Mesodermal cell (in vitro differentiated cells): Measurements from ENCODE around the gene KCNV2. TPM values are rescaled to one million over a fixed set of nuclear protein-coding genes. Genes with fewer than 3 reads are reported as not detected.

ENCODE experiments used
- H3K27ac ChIP-seq: 2 replicates; pipeline ENCODE4 v1.7.0; 2013; ENCODE audit warnings: mild to moderate bottlenecking, low read depth, low read length, moderate library complexity; ENCODE audit not compliant: severe bottlenecking
- H3K36me3 ChIP-seq: 2 replicates; pipeline ENCODE4 v1.7.1; 2013; ENCODE audit warnings: mild to moderate bottlenecking, low read length, moderate library complexity; ENCODE audit not compliant: control insufficient read depth, insufficient read depth
- H3K4me1 ChIP-seq: one replicate; pipeline ENCODE4 v1.7.1; 2013; ENCODE audit warnings: mild to moderate bottlenecking, low read length; ENCODE audit not compliant: insufficient read depth, control insufficient read depth, poor library complexity, severe bottlenecking
- H3K4me3 ChIP-seq: 2 replicates; pipeline ENCODE4 v1.7.0; 2013; ENCODE audit warnings: low read length, control low read depth, mild to moderate bottlenecking; ENCODE audit not compliant: insufficient read depth, poor library complexity, severe bottlenecking; ENCODE audit errors: extremely low read depth
- H3K9me3 ChIP-seq: 2 replicates; pipeline ENCODE4 v1.7.1; 2013; ENCODE audit warnings: mild to moderate bottlenecking, low read length, moderate library complexity; ENCODE audit not compliant: control insufficient read depth
- WGBS, 2 experiments: methylation state at CpG; one replicate each; pipeline ENCODE4 v1.1.5; 2013; ENCODE audit warnings: missing lambda C conversion rate in 2 of 2; ENCODE audit not compliant: insufficient coverage in 2 of 2; 5-methylcytosine and 5-hydroxymethylcytosine counted together
- polyA plus RNA-seq, 2 experiments: library from polyadenylated mRNA; stranded (reverse); fragments of 50-300 nt; gene quantifications; one replicate each; pipeline ENCODE4 v1.2.3, GENCODE V29; 2013

KCNV2 gene
- polyA plus RNA-seq (2013, experiment 1 of 2): not detected
- polyA plus RNA-seq (2013, experiment 2 of 2): not detected

DNA sequence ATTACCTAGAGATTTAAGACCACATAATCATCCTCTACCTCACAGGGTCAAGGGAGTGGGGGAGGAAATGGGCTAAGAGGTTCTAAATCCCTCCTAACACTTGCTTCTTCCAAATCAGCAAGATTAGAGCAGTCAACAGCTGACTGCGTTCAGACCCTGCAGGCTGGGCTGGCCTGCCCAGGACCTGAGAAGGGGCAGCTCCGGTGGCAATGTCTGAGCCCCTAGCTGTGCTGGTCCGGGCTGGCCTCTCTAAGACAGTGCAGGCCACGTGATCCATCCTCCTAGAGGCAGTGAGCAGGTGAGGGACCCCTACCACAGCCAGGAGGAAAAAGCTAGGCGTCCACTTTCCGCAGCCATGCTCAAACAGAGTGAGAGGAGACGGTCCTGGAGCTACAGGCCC, at the start of gene KCNV2:
TSS of gene KCNV2 (plus strand) at position 126 of the 400 bp plus-strand sequence. CDS start at position 356, 230 bp downstream.
- H3K4me3 ChIP-seq: no peak within 1 kb of the TSS
- H3K27ac ChIP-seq: no peak within 1 kb of the TSS
- WGBS, 2 experiments: 90 to 99% methylated on average over 5 to 7 of the region's 7 CpGs
- H3K9me3 ChIP-seq: no peaks in the 10 kb centered on the region
- no peaks in the 10 kb centered on the region for H3K4me1 ChIP-seq
- peaks cover 16% of the 10 kb centered on the region for H3K36me3 ChIP-seq

- WGBS, 2 experiments: no CpG with 5 or more reads among the region's 3 CpGs
- H3K36me3 ChIP-seq: no peaks in the 10 kb centered on the region
Observed at GRCh38 chr9:2673161-2673560, 44.1 kb upstream of the KCNV2 start.

DNA sequence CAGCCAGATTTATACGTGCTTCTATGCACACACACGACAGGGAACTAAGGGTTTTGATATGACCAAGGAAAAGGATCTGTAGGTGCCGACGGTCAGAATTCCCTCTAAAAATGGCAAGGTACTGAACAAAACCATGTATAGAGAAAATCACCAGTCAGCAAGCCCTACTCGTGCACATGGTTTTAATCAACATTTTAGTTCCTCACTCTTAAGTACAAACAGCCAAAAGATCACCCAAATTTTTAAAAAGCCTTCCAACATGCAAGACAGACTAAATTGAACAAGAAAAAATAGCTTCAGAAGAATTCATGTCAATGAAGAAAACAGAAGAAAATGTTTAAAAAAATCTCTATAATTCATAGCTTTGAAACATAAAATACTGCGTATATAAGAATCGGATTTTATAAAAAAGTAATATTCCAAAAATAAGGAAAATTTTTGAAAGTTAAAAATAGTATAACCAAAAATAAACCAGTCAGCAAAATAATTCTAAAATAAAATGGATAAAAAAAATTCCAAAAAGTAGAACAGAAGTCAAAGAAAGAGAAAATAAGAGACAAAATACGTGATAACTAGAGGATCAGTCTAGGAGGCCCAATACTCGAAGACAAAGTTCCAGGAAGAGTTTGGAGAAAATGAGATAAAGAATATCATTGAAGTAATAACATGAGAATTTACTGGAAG, 43.0 kb upstream of the KCNV2 start:
- no peak overlapping the region for H3K4me3 ChIP-seq
- no peaks in the 10 kb centered on the region for H3K9me3 ChIP-seq
- peaks cover 9% of the 10 kb centered on the region for H3K4me1 ChIP-seq
- H3K36me3 ChIP-seq: no peaks in the 10 kb centered on the region
- H3K27ac ChIP-seq: no peak overlapping the region
- 78 to 95% methylated on average over 4 of the region's 9 CpGs for WGBS, 2 experiments

More at GRCh38 chr9:2673161-2673560, 44.1 kb upstream of the KCNV2 start:
- H3K9me3 ChIP-seq: no peaks in the 10 kb centered on the region
- H3K4me3 ChIP-seq: no peak overlapping the region
- H3K27ac ChIP-seq: no peak overlapping the region
- H3K4me1 ChIP-seq: peaks cover 2% of the 10 kb centered on the region

GRCh38 chr9:2675834-2676233, 41.5 kb upstream of the KCNV2 start:
- WGBS, 2 experiments: 80% methylated on average over 1 of the region's 1 CpG; no CpG with 5 or more reads in 1 of the 2 experiments
- H3K9me3 ChIP-seq: no peaks in the 10 kb centered on the region
- H3K4me3 ChIP-seq: no peak overlapping the region
- no peak overlapping the region for H3K27ac ChIP-seq
- H3K4me1 ChIP-seq: peaks cover 9% of the 10 kb centered on the region
- H3K36me3 ChIP-seq: no peaks in the 10 kb centered on the region

DNA sequence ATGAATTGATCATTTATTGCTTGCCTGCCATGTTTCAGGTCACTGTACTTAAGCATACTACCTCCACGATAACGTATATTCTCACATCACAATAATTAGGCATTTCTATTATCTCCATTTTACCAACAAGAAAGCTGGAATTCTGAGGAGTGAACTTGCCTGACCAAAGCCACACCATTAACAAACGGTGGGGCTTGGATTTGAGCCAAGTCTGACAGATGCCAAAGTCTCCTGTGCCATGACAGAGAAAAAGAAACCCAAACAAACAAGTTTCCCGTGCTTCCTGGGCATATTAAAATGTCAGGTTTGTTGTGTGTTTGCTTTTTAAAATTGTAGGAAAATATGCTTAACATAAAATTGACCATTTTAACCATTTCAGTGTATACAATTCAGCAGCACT, 40.8 kb upstream of the KCNV2 start:
- peaks cover 9% of the 10 kb centered on the region for H3K4me1 ChIP-seq
- 82 to 100% methylated on average over 1 to 3 of the region's 4 CpGs for WGBS, 2 experiments
- no peak overlapping the region for H3K4me3 ChIP-seq
- no peak overlapping the region for H3K27ac ChIP-seq
- H3K36me3 ChIP-seq: no peaks in the 10 kb centered on the region
- H3K9me3 ChIP-seq: no peaks in the 10 kb centered on the region

- Histone ChIP-seq H3K36me3 (no peaks in the 10 kb centered on the region), H3K4me3 (no peak overlapping the region), H3K4me1 (peaks cover 9% of the 10 kb centered on the region), H3K27ac (peak overlapping the region; percentile 59), H3K9me3 (no peaks in the 10 kb centered on the region)
- WGBS, 2 experiments: 83 to 92% methylated on average over 3 to 4 of the region's 5 CpGs
Observed at GRCh38 chr9:2677915-2678889, 39.1 kb upstream of the KCNV2 start.

DNA sequence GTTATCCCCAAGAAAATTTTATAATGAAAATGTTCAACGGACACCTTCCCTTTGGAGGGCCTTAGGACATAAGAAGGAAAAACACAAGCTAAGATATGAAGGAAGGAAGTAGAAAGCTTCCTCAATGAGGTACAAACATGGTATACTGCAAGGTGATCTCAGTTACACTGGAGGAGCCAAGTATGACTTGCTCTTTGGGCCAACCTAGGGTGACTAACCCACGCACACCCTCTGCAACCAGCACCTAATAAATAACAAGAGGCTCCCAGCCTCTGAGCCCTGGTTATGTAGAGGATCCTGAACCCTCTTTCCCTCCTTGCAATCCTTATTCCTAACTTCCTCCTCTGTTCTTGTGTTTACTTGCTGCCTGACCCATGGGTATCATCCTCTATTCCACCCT, 38.3 kb upstream of the KCNV2 start:
- 86 to 100% methylated on average over 1 to 2 of the region's 2 CpGs for WGBS, 2 experiments
- no peak overlapping the region for H3K4me3 ChIP-seq
- no peaks in the 10 kb centered on the region for H3K9me3 ChIP-seq
- no peaks in the 10 kb centered on the region for H3K36me3 ChIP-seq
- peaks cover 9% of the 10 kb centered on the region for H3K4me1 ChIP-seq
- H3K27ac ChIP-seq: no peak overlapping the region

- Histone ChIP-seq H3K9me3 (no peaks in the 10 kb centered on the region), H3K4me3 (no peak overlapping the region), H3K36me3 (no peaks in the 10 kb centered on the region), H3K27ac (no peak overlapping the region), H3K4me1 (peaks cover 9% of the 10 kb centered on the region)
- whole genome bisulfite sequencing, 2 experiments: no CpG with 5 or more reads among the region's 1 CpG
Observed at GRCh38 chr9:2681981-2682380, 35.3 kb upstream of the KCNV2 start.

DNA sequence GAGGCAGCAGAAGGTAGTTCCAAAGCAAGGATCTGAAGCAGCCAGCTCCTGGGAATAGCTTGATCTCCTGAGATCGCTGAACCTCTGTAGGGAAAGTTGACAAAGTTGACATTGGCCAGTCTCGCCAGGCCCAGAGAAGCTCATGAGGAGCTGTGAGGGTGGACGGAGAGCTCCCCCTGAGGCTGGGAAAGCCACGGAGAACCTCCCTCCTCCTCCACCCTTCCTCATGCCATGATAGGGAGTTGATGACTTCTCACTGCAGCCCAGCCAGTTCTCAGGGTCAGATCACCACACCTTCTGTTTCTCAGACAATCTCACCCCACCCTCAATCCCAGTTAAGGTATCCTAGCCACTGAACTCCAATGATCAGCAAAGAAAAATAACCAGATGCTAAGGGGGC, 30.4 kb upstream of the KCNV2 start:
- Histone ChIP-seq H3K27ac (no peak overlapping the region), H3K4me1 (peaks cover 5% of the 10 kb centered on the region), H3K9me3 (no peaks in the 10 kb centered on the region), H3K36me3 (no peaks in the 10 kb centered on the region), H3K4me3 (no peak overlapping the region)
- 80 to 100% methylated on average over 1 of the region's 4 CpGs for WGBS, 2 experiments

DNA sequence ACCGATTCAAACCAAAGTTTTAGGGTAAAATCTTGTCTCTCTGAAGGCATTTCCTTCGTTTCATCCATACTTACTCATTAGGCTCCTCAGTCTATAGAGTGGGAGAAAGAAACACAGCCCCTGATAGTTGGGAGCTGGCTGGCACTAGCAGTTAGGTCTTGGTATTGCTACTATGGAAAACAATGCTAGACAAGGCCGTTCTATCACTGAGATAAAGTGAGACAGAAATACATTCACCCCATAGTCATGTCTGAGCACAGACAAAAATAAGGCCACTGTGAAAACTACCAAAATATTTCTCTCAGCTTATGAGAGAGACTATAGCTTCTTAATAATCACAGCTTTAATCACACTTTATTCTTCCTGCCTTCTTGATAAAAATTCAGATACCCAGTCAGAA, 28.7 kb upstream of the KCNV2 start:
- no peaks in the 10 kb centered on the region for H3K9me3 ChIP-seq
- peaks cover 5% of the 10 kb centered on the region for H3K4me1 ChIP-seq
- no peak overlapping the region for H3K27ac ChIP-seq
- H3K36me3 ChIP-seq: no peaks in the 10 kb centered on the region
- no peak overlapping the region for H3K4me3 ChIP-seq
- 88% methylated on average over 1 of the region's 3 CpGs; no CpG with 5 or more reads in 1 of the 2 experiments for WGBS, 2 experiments
